Islet precursor cell (in vitro differentiated cells): ENCODE data around the gene SERPINB7.
A peak's percentile ranks its signal among the peaks of the same experiment; 100 is the strongest.

ENCODE experiments used
- DNase-seq: peaks from one replicate; pipeline ENCODE4 v3.0.0-alpha.2; 2018

The SERPINB7 gene

DNA sequence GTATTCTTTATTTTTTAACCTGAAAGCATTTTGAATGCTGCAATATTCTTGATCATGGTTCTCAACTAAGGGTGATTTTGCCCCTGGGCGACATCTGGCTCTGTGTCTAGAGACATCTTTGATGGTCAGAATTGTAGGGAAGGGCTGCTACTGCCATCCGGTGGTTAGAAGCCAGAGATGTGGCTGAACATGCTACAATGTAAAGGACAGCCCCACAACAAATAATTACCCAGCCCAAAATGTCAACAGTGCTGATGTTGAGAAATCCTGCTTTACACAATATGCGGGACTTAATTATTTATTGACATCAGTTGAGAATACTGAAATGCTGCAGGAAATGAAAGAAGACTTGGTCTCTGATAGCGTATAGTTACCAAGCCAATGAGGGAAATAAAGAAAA lies 74.8 kb downstream of the SERPINB7 start:
- DNase-seq: peak; percentile 76

GRCh38 chr18:63850636-63851035 lies 75.4 kb downstream of the SERPINB7 start:
- DNase-seq: no peak
